GM19099 (cell line): ENCODE measurements around the gene RFX1.

Source experiments
- POLR2A ChIP-seq: IDR thresholded peaks from 3 replicates; pipeline ENCODE4 v1.6.1; 2011; ENCODE audit warnings: low read depth; ENCODE audit not compliant: insufficient read length; ENCODE audit errors: extremely low read depth

The RFX1 gene

DNA sequence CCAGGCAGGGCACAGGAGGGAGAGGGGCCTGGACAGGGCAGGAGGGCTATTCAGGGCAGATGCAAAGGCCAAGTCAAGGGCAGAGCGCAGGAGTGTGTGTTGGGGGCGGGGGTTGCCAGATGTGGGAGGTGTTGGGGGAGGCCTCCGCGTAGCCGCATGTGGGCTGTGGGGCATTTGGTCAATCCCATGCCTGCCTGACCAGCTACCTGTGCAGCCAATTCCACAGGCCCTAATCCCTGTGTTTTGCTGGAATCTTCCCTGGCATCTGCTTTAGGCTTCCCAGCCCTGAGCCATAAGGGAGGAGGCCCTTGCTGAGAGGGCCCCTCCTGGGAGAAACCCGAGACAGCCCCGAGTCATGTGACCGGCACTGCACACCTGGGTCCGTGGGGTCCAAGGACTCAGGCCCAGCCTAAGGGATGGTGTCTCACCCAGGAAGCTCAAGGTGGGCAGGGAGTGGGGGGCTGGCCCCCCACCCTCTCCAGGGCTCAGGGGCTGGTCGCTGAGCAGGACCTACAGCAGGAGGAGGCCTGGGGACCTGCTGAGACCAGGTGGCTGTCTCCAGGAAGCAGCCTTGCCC is 20.3 kb downstream of the RFX1 start:
- no peak for TF ChIP-seq POLR2A

DNA sequence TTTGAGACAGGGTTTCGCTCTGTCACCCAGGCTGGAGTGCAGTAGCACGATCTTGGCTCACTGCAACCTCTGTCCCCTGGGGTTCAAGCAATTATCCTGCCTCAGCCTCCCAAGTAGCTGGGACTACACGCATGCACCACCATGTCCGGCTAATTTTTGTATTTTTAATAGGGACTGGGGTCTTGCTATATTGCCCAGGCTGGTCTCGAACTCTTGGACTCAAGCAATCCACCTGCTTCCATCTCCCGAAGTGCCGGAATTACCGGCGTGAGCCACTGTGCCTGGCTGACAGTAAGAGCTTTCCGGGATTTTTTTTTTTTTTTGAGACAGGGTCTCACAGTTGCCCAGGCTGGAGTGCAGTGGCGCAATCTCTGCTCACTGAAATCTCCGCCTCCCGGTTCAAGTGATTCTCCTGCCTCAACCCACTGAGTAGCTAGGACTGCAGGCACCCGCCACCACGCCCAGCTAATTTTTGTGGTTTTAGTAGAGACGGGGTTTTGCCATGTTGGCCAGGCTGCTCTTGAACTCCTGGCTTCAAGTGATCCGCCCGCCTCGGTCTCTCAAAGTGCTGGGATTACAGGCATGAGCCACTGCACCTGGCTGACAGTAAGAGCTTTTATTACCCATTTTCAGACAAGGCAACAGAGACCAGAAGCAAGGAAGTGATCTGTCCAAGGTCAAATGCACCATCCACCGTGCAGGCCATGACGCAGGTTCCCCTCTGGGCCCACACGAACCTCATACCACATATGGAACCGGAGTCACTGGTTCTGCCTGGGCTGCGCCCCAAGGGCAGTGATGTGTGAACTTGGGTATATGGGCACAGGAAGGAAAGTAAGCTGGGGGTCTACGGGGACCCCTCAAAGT is 21.0 kb downstream of the RFX1 start:
- TF ChIP-seq POLR2A = no peak

DNA sequence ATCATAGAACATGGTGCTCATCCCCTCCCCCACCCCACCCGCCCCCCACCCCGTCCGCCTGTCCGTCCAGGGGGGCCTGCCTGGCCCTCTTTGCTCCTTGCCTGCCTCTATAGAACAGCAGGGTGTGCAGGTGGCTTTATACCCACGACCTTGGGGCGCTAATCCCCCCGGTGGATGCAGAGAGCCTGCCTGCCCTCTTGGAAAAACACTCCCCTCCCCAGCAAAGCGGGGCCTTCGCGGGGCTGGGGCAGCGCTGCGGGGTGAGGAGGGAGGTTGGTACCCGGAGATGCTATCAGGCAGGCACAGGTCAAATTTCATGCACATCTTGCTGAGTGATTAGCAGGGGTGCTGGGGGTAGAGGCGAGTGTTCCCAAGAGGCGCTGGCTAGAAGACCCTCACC is 21.9 kb downstream of the RFX1 start:
- TF ChIP-seq POLR2A = no peak

DNA sequence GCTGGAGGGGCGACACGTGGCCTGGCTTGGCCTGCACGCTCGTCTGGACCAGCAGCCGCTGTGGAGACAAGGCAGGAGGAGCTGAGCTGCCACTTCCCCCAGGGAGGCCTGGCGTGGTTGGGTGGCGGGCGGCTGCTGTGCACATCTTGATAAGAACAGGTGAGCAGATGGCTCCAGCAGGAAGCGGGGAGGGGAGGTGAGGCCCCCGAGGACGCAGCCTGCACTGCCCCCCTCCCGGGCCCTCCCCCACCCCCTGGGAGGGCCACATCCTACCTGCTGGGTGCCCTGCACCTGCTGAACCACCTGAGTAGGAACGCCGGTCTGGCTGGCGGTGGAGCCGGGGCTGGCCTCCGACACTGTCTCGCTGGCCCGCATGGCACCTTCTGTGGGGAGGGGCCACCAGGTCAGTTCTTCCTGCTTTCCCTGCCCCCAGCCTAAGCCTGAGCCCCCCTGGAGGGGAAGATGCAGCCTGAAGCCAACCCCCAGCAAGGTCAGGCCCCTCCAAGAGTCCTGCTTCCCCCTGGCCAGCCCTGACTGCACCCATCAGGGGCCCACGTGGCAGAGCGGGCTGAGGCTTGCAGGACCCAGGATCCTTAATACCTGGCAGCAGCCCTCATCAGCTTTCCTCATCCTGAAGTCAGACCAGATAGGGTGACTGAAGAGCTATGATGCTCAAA is 22.8 kb downstream of the RFX1 start:
- TF ChIP-seq POLR2A = no peak

DNA sequence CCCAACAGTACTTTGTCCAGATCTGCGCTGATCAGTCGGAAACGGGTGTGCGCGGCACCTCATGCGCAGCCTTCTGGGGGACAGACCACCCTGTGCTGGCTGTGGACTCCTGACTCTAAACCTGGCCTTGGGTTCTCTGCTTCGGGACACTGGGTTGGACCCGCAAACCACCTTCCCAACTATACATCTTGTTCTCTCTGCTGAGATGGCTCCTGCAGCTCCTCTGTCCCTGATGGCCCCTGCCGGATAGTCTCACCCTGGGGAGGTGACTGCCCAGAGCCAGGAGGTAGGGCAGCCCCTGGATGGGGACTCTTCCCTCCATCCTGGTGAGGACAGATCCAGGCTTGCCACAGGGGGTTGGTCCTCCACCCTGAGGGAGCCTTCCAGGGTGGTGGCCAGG is 23.3 kb downstream of the RFX1 start:
- no peak for TF ChIP-seq POLR2A

DNA sequence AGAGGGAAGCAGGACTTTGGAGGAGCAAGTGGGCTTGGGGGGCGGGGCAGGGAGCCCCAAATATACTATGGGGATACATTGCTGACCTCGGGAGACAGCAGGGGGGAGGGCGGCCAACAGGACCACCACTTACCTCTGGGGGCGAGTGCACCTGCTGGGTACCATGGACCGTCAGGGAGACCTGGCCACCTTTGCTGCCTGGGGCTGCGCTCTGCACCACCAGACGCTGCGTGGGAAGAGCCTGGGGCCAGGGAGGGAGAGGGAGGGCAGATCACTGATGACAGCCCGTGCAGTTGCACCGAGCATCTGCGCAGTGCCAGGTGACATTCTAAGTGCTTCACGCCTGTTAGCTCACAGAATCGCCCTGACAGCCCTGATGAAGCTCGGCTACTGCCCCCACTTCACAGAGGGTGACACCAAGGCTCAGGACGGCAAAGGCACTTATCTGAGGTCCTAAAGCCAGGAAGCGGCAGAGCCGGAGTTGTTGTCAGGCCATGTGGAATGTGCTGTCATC is 24.1 kb downstream of the RFX1 start:
- TF ChIP-seq POLR2A = no peak

DNA sequence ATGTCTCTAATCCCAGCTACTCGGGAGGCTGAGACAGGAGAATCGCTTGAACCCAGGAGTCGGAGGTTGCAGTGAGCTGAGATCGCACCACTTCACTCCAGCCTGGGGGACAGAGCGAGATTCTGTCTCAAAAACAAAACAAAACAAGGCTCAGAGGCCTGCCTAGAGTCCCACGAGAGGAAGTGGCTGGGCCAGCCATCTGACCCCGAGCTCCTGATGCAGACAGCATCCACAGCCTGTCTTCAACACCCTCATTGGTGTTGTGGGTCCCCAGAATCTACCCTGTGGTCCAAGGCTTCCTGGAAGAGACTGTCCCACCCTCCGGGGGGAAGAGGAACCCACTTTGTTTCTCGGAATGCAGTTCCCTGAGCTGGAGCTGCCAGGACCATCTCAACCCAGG is 24.7 kb downstream of the RFX1 start:
- no peak for TF ChIP-seq POLR2A

DNA sequence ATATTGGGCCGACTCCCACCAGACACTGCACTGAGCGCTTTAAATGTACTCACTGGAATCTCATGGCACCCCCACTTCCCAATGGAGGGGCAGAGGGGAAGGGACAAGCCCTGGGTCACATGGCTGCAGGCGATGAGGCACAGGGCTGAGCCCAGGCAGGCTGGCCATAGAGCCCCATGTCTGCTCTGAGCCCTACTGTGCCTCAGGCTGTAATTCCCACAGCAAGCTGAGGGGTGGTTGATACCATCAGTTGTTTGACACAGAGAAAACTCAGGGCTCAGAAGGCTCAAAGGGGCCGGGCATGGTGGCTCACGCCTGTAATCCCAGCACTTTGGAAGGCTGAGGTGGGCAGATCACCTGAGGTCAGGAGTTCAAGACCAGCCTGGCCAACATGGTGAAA is 25.1 kb downstream of the RFX1 start:
- no peak for TF ChIP-seq POLR2A

DNA sequence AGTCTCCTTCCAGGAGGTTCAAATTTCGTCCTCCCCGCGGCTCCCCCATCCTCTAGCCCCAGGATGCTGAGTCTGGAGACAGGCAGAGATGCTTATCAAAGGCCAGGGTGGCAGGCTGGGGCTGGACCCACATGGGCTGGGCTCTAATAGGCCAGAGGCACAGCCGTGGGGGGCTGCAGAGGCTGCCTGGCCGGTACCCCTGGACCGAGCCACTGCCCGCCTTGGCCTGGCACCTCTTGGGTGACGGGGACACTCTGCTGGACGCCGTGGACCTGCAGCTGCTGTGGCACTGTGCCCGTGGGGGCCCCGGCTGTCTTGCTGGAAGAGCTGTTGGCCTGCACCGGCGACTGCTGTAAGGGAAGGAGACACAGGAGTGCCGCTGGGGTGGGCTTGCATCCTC is 25.8 kb downstream of the RFX1 start:
- TF ChIP-seq POLR2A = no peak

DNA sequence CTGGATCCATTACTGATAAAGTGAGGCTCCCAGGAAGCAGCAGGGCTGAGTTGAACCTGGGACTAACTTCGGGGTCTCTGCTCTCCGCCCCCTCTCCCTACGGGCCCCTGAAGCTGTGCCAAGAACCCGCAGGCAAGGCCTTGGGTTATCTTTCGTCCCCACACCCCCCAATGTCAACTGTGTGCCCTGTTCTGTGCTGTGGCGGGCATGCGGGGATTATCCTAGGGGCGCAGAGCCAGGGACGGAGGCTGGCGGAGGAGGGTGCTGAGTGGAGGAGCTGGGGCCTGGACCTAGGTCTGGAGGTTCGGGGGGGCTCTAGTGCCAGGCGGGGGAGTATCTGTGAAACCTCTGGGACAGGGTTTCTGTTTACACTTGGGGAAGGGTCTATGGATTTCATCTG is 26.4 kb downstream of the RFX1 start:
- no peak for TF ChIP-seq POLR2A

DNA sequence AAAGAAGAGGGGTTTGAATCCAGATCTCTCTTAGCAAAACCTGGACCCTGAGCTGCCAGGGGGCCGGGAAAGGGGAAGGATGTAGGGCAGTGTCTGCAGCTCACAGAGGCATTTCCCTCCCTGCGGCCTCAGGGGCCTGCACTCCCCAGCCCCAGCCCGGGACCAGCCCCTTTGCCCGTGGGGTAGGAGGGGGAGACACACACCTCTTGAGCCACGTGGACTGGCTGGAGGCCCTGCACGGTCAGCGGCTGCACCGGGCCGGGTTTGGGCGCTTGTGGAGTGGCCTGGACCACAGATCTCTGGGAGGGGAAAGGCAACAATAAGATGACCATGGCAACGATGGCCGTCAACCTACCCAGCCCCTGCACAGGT is 26.9 kb downstream of the RFX1 start:
- no peak for TF ChIP-seq POLR2A

DNA sequence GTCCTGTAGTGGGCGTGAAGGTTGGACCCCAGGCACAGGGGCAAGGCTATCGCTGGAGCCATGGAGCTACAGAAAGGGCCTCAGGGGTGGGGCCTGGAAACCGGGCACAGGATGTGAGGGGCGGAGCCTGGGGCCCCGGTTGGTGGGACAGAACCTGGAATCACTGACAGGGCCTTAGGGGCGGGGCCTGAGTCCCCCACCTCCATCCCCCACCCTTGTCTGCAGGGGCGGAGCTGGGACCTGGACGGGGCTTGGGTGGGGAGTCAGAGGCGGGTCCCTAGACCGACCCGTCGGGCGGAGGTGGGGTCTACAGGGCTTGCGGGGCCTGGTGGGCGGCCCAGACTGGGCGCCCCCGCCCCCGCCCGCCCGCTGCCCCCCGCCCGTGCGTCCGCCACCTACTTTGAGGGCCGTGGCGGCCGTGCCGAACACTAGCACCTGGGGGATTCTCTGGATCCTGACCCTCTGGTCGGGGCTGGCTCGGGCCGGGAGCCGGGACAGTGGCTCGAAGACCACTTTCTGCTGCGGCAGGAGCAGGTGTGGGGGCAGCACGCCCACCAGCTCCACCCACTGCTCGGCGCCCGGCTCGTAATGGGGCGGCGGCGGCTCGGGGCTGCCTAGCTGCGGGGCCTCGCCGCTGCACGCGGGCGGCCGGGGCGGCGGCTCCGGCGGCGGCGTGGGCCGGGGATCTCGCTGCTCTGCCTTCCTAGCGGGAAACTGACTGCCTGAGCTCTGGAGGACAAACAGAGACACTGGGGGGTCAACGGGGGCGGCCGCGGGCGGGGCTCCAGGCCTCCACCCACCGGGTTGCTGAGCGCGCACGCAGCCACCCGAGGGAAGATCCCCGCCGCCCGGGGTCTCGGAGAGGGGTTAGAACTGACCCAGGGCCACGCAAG is 27.5 kb downstream of the RFX1 start:
- no peak for TF ChIP-seq POLR2A

DNA sequence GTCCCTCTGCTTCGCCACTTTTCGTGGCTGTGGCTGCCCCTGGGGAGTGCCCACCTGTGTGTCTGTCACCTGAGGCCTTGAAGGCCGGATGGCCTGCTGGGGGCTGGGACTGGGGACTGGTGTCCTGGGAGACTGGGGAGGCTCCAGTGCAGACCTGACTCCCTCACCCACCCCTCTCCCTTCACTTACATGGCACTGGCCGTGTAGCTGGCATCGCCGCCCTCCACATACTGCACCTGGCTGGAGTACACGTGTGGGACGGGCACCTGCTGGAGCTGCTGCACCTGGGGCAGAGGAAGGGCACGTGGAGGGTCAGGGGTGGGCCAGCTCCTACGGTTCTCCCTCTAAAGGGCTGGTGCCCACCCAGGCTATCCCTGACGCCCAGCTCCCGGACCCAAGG is 28.3 kb downstream of the RFX1 start:
- no peak for TF ChIP-seq POLR2A

DNA sequence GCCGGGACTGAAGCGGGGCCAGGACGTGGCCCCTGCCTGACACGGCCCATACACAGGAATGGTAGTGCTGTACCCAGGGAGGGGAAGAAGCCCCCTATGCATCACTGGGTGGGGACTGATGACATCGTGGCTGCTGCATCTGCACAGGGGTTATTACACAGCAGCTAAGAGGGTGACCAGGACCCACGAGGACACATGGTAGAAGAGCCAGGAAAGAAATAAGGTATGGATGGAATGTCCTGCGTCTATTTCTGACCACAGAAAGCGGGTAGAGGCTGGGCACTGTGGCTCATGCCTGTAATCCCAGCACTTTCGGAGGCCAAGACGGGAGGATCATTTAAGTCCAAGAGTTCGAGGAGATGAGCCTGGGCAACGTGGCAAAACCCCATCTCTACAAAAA is 29.7 kb downstream of the RFX1 start:
- no peak for TF ChIP-seq POLR2A

DNA sequence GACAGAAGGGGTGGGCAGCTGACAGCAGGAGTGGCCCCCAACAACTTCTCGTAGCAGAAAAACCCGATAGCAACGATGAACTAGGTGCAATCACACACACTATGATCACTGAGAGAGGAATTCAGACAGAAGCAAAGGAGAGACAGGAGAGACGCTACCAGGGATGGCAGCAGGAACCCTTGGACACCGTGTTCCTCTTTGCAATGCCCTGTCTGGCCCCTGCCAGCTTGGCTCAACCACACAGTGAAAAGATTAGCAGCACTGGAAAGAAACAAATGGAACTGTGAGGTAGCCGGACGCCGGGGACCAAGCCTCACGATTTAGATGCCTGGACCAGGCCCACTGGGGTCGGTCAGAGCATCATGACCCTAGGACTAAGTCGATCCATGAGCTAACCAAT is 30.2 kb downstream of the RFX1 start:
- TF ChIP-seq POLR2A = no peak
